ENCODE results near the gene ERI3.
"Not testable (repeated sequence)": the region's sequence is repeated elsewhere in the genome, so short reads cannot be mapped to it uniquely, and the experiment has no call there.

ERI3 gene

GRCh38 chr1:44235808-44236207, 119.2 kb downstream of the ERI3 start:
- no peak for DNase-seq

- no peak for DNase-seq
These were observed 121.5 kb downstream of the ERI3 start for GRCh38 chr1:44233593-44233992.

- no peak for DNase-seq
These were observed 124.3 kb downstream of the ERI3 start for GRCh38 chr1:44230796-44231195.

- DNase-seq, result no peak
These were observed 125.5 kb downstream of the ERI3 start for GRCh38 chr1:44229435-44230167.

- no peak for DNase-seq
These were observed 126.8 kb downstream of the ERI3 start for GRCh38 chr1:44228218-44228617.

GRCh38 chr1:44227211-44227610, 127.8 kb downstream of the ERI3 start:
- peak; percentile 42 for DNase-seq

- peak; percentile 7 for DNase-seq
These were observed 129.3 kb downstream of the ERI3 start for GRCh38 chr1:44225761-44226160.

GRCh38 chr1:44223187-44223610, 131.9 kb downstream of the ERI3 start:
- DNase-seq, result no peak

- DNase-seq, result peak; percentile 55
These were observed 132.5 kb downstream of the ERI3 start for GRCh38 chr1:44222397-44223186.

GRCh38 chr1:44221769-44222168, 133.3 kb downstream of the ERI3 start:
- no peak for DNase-seq

- peak; percentile 52 for DNase-seq
These were observed 134.3 kb downstream of the ERI3 start for GRCh38 chr1:44220755-44221154.

- DNase-seq, result peak; percentile 51
These were observed 134.9 kb downstream of the ERI3 start for GRCh38 chr1:44220001-44220751.

GRCh38 chr1:44219301-44219626, 135.8 kb downstream of the ERI3 start:
- DNase-seq, result peak; percentile 51

GRCh38 chr1:44218503-44219300, 136.4 kb downstream of the ERI3 start:
- peak; percentile 30 for DNase-seq

- peak; percentile 91 for DNase-seq
These were observed 137.1 kb downstream of the ERI3 start for GRCh38 chr1:44217809-44218410.

- DNase-seq, result peak; percentile 97
These were observed 141.6 kb downstream of the ERI3 start, which contains the start of gene DMAP1 for GRCh38 chr1:44213222-44214112. Gene DMAP1, plus strand, starts transcription at chr1:44213471. Its CDS starts 283 bp downstream, at chr1:44213754.

- peak; percentile 69 for DNase-seq
These were observed 142.5 kb downstream of the ERI3 start for GRCh38 chr1:44212355-44213221.

GRCh38 chr1:44210595-44210994, 144.5 kb downstream of the ERI3 start:
- DNase-seq, result no peak

GRCh38 chr1:44208226-44208625, 146.8 kb downstream of the ERI3 start:
- DNase-seq, result no peak

- not testable (repeated sequence) for DNase-seq
These were observed 148.5 kb downstream of the ERI3 start for GRCh38 chr1:44206545-44206944.

All from activated CD8-positive, alpha-beta memory T cell treated with anti-CD3 and anti-CD28 coated beads for 24 hours (primary cell).